ENCODE data around the gene KRTAP23-1.

The KRTAP23-1 gene

GRCh38 chr21:30306884-30307283, 41.5 kb downstream of the KRTAP23-1 start:
- no peak for DNase-seq (ENCODE audit: low read depth)

GRCh38 chr21:30305136-30305535, 43.3 kb downstream of the KRTAP23-1 start:
- no peak for DNase-seq (ENCODE audit: low read depth)
